Stimulated activated CD8-positive, alpha-beta memory T cell treated with anti-CD3 and anti-CD28 coated beads, Interleukin-15, amount 100 ng/mL, for 1 hour (primary cell): Measurements from ENCODE around the gene TLCD2.
"Not testable (repeated sequence)": the region's sequence is repeated elsewhere in the genome, so short reads cannot be mapped to it uniquely, and the experiment has no call there.

Experiments used
- DNase-seq: peaks from one replicate; pipeline ENCODE4 v3.0.0-alpha.2; 2020; ENCODE audit warnings: low read depth

The TLCD2 gene

GRCh38 chr17:1684378-1685189, 25.6 kb downstream of the TLCD2 start, which contains the start of gene PRPF8:
Gene PRPF8, minus strand, starts transcription at chr17:1684867. Its CDS starts 296 bp downstream, at chr17:1684571.
- peak; percentile 97 for DNase-seq

GRCh38 chr17:1683459-1683858, 26.7 kb downstream of the TLCD2 start:
- no peak for DNase-seq

- no peak for DNase-seq
Observed at GRCh38 chr17:1676401-1676800, 33.8 kb downstream of the TLCD2 start.

- no peak for DNase-seq
Observed at GRCh38 chr17:1673041-1673785, 37.0 kb downstream of the TLCD2 start.

- not testable (repeated sequence) for DNase-seq
Observed at GRCh38 chr17:1663934-1664333, 46.2 kb downstream of the TLCD2 start.

GRCh38 chr17:1661045-1661444, 49.1 kb downstream of the TLCD2 start:
- DNase-seq: no peak

- DNase-seq: no peak
Observed at GRCh38 chr17:1658100-1658499, 52.1 kb downstream of the TLCD2 start.

GRCh38 chr17:1653735-1654134, 56.4 kb downstream of the TLCD2 start:
- DNase-seq: no peak

- not testable (repeated sequence) for DNase-seq
Observed at GRCh38 chr17:1652794-1653193, 57.4 kb downstream of the TLCD2 start.
